Osteocyte (in vitro differentiated cells): ENCODE data around the gene FBXW12. TPM values are rescaled to one million over a fixed set of nuclear protein-coding genes. Genes with fewer than 3 reads are reported as not detected.

ENCODE experiments used
- DNase-seq: peaks from one replicate; pipeline ENCODE4 v3.0.0; 2021; ENCODE audit warnings: mixed read lengths; ENCODE audit not compliant: unreplicated experiment; ENCODE audit errors: extremely low spot score
- H3K27ac Mint-ChIP-seq: one replicate; pipeline ENCODE4 v1.8.0; 2021; ENCODE audit warnings: mild to moderate bottlenecking, mixed read lengths; ENCODE audit not compliant: unreplicated experiment
- H3K27me3 Mint-ChIP-seq: one replicate; pipeline ENCODE4 v1.8.0; 2021; ENCODE audit warnings: mixed read lengths; ENCODE audit not compliant: unreplicated experiment
- H3K36me3 Mint-ChIP-seq: one replicate; pipeline ENCODE4 v1.8.0; 2021; ENCODE audit warnings: mixed read lengths; ENCODE audit not compliant: unreplicated experiment
- H3K4me1 Mint-ChIP-seq: one replicate; pipeline ENCODE4 v1.8.0; 2021; ENCODE audit warnings: mixed read lengths; ENCODE audit not compliant: unreplicated experiment
- H3K4me3 Mint-ChIP-seq: one replicate; pipeline ENCODE4 v1.8.0; 2021; ENCODE audit warnings: mild to moderate bottlenecking, moderate library complexity, mixed read lengths; ENCODE audit not compliant: unreplicated experiment
- H3K9me3 Mint-ChIP-seq: one replicate; pipeline ENCODE4 v1.8.0; 2021; ENCODE audit warnings: mixed read lengths; ENCODE audit not compliant: unreplicated experiment
- CTCF ChIP-seq: fragments of 200-600 bp; sonication (generic); IDR thresholded peaks from 2 replicates; pipeline ENCODE4 v1.5.0; 2021; ENCODE audit warnings: antibody characterized with exemption, mild to moderate bottlenecking, moderate library complexity
- total RNA-seq: library from RNA; stranded (reverse); gene quantifications from 2 replicates; pipeline ENCODE4 v1.2.1, GENCODE V29; 2021

FBXW12 gene
- total RNA-seq, 1 donor from 2014 or later = not detected

GRCh38 chr3:48387634-48388033, 15.6 kb downstream of the FBXW12 start:
- no peak for TF ChIP-seq CTCF
- no peaks in the 10 kb centered on the region for H3K4me1 Mint-ChIP-seq
- no peak overlapping the region for H3K27ac Mint-ChIP-seq
- peaks cover 74% of the 10 kb centered on the region for H3K27me3 Mint-ChIP-seq
- peaks cover 15% of the 10 kb centered on the region for H3K9me3 Mint-ChIP-seq
- DNase-seq = no peak
- peaks cover 7% of the 10 kb centered on the region for H3K36me3 Mint-ChIP-seq
- no peak overlapping the region for H3K4me3 Mint-ChIP-seq

GRCh38 chr3:48388966-48389365, 16.9 kb downstream of the FBXW12 start:
- Mint-ChIP-seq H3K4me1 (no peaks in the 10 kb centered on the region), H3K4me3 (no peak overlapping the region), H3K9me3 (peaks cover 15% of the 10 kb centered on the region), H3K36me3 (peaks cover 7% of the 10 kb centered on the region), H3K27ac (no peak overlapping the region), H3K27me3 (peaks cover 65% of the 10 kb centered on the region)
- no peak for TF ChIP-seq CTCF
- no peak for DNase-seq

- no peak overlapping the region for H3K4me3 Mint-ChIP-seq
- DNase-seq = no peak
- no peaks in the 10 kb centered on the region for H3K4me1 Mint-ChIP-seq
- H3K36me3 Mint-ChIP-seq = no peaks in the 10 kb centered on the region
- TF ChIP-seq CTCF = no peak
- H3K9me3 Mint-ChIP-seq = peaks cover 4% of the 10 kb centered on the region
- peaks cover 38% of the 10 kb centered on the region for H3K27me3 Mint-ChIP-seq
- no peak overlapping the region for H3K27ac Mint-ChIP-seq
These were observed 22.4 kb downstream of the FBXW12 start for GRCh38 chr3:48394391-48394790.

GRCh38 chr3:48395714-48396113, 23.7 kb downstream of the FBXW12 start:
- Mint-ChIP-seq H3K36me3 (no peaks in the 10 kb centered on the region), H3K27me3 (peaks cover 31% of the 10 kb centered on the region), H3K27ac (no peak overlapping the region), H3K4me1 (no peaks in the 10 kb centered on the region), H3K9me3 (peaks cover 4% of the 10 kb centered on the region), H3K4me3 (no peak overlapping the region)
- no peak for DNase-seq
- no peak for TF ChIP-seq CTCF

- TF ChIP-seq CTCF = no peak
- no peak overlapping the region for H3K27ac Mint-ChIP-seq
- H3K36me3 Mint-ChIP-seq = no peaks in the 10 kb centered on the region
- no peaks in the 10 kb centered on the region for H3K9me3 Mint-ChIP-seq
- peaks cover 18% of the 10 kb centered on the region for H3K27me3 Mint-ChIP-seq
- DNase-seq = no peak
- H3K4me1 Mint-ChIP-seq = peaks cover 21% of the 10 kb centered on the region
- H3K4me3 Mint-ChIP-seq = no peak overlapping the region
These were observed 26.0 kb downstream of the FBXW12 start for GRCh38 chr3:48397767-48398681.
